HL-60/S4 (cell line): Measurements from ENCODE around the gene KIF26B.
"Not testable (repeated sequence)": the region's sequence is repeated elsewhere in the genome, so short reads cannot be mapped to it uniquely, and the experiment has no call there.

Experiments used
- in situ Hi-C: fragments of 300-500 bp; cut with MboI; formaldehyde crosslinking; loops from 2 replicates; pipeline ENCODE4 v1.14.3; 2022; ENCODE audit warnings: low sequenced_read_pairs

KIF26B gene

DNA sequence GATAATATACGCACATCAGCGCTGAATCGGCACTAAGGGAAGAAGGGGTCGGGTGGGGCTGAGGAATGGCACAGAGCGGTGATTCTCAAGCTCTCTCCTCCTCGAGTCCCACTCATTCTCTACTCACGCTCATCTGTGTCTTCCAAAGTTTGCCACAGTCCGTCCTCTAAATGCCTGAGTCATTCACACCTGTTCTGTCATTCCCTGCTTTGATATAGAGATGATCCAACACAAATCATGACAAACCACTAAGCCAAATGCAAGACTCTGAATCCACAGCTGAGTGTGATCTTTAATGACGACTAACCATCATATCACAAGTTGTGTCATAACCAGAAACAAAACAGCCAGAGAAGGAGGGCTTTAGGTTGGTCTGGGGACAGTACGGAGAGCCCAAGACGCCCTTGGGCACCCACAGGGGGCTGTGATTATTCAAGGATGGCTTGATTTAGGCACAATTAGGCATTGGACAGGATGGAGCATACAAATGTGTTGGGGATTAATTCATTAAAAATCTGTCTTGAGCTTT, 501.5 kb downstream of the KIF26B start:
- in situ Hi-C loops: no loop called here

DNA sequence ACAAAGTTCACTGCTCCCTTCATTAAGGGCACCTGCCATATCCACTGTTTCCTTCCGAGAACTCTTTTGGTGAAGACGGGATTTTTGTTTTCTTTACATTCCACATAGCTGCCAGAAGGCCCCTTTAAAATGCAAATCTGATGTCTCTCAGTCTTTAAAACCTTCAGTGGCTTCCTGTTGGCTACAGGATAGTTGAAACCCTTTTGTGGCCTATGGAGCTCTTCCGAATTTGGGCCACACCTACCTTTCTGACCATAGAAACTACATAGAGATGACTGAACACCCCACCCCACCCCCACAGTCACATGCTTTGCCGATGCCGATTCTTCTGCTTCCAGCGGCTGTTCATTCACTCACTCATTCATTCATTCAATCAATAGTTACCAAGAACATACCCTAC, 502.6 kb downstream of the KIF26B start:
- in situ Hi-C loops: no loop called here

DNA sequence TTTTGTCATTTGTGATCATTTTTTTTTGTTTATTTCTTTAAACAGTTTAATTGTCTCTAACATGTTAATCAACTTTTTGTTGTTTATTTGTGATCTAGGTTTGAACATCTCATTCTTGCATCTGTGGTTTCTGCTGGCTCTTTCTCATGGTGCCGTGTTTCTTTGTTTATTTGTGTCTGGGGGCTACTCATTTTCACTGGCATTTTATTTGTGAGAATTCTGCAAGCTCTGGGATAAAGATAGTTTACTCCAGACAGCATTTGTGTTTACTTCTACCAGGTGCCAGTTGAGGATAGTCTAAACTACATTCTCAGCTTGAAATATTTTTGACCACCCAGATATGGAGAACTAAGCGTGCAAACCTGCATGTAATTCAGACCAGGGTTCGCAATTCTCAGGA, 508.6 kb downstream of the KIF26B start:
- in situ Hi-C loops: no loop called here

GRCh38 chr1:245663841-245664240, 509.1 kb downstream of the KIF26B start:
- in situ Hi-C loops: no loop called here

DNA sequence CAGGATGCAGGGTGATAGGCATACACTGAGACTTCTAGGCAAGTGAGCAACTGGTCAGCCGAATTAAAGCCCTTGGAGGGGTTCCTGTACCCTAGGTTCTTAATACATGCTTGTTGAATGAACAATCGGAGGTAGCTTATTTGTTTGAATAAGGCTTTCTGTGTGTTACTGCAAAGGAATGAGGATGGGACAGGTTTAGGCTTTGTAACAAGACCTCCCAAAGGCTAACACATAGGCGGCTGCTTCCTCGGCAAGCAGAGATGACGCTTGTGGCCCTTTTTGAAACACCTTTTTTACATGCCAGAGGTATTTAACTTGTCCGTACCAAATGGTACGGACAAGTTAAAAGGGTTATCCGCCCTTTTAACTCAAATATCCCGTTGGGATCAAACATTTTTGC, 511.6 kb downstream of the KIF26B start:
- in situ Hi-C loops: no loop called here

DNA sequence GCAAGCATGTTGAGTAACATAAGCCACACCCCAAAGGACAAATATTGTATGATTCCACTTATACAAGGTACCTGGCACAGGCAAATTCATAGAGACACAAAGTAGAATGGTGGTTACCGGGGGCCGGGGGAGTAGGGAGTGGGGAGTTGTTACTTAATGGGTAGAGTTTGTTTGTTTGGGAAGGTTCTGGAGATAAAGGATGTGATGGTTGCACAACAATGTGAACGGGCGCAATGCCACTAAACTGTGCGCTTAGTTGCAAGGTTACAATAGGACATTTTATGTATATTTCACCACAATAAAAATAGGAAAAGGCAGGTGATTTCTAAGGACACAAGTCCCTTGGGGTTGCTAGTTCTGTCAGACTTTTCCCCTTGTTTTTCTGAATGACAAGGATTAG, 516.6 kb downstream of the KIF26B start:
- in situ Hi-C loops: no loop called here

DNA sequence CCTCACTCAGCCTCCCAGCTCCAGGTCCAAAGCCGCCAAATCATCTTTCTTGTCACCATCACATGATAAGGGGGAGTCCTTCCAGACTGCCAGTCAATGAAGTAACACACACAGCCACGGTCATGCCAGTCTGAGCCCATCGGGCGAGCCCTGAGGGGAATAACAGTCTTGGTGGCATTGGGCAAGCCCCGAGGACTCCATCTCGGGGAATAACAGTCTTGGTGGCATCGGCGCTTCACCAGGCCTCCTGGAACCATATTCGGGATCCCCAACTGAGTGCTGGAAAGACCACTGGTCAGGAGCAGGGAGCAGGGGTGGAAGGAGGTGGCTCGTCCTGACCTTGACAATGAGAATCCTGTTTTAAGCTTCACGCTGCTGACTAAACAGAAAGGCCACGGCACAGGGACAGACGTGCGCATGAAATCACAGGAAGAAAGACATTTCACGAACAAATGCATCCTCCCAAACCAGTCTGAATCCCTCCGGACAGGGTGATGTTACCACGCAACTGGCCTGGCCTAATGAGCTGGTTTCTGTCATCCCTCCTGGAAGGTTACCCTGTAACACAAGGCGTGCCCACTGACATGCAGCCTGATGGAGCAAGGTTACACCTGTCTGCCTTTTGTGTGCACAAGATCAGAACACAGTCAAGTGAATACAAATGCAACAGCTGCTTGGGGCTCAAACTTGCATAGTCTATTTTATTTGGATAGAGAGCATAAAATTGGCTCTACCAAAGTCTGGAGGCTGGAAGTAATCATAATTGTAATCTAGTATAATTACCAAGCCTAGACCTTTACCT, 517.4 kb downstream of the KIF26B start:
- in situ Hi-C loops: no loop called here

- in situ Hi-C loops: not testable (repeated sequence)
These were observed 518.3 kb downstream of the KIF26B start for GRCh38 chr1:245672836-245673656.

DNA sequence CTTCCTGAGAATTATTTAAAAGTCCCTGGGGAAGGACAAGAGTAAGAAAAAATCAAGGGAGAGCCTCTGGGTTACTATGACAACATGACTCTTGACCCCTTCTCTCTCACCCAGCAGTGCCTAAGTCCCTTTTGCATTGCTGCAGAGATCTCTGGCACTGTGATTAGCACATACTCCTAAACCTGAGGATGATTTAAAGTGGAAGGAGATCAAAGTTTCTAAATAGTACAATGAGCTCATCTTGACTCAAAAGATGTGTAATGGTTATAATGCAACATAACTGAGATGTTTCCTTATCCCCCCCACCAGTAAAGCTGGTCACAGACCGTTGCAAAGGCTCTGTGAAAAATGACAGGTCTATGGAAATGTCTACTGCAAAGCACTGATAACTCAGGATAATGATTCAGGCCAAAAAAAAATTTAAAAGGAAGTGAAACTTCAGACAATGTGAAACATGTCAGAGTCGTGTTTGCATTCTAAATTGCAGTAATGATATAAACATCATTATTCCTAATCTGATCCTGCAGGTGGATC, 519.2 kb downstream of the KIF26B start:
- in situ Hi-C loops: no loop called here

- in situ Hi-C loops: no loop called here
These were observed 522.9 kb downstream of the KIF26B start for GRCh38 chr1:245677461-245678240.

DNA sequence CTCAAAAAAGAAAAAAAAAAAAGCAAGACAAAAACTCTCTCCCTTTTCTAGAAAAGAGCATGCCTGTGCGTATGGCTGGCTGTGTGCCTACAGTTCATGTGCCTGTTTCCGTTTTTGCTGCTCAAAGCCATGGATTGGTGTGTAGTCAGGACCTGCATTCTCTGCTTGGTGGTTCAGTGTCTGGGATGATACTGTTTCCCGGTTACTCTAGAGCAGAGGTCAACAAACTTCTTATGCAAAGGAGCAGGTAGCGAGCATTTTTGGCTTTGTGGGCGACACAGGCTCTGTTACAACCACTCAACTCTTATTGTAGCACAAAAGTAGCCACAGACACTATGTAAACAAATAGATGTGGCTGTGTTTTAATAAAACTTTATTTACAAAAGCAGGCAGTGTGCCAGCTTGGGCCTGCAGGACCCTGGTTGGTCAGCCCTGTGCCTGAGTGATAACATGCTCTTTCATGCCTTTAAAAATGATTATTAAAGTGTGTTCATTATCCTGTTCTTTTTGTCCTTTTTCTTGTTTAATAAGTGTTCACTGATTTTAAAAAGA, 524.2 kb downstream of the KIF26B start:
- in situ Hi-C loops: no loop called here

DNA sequence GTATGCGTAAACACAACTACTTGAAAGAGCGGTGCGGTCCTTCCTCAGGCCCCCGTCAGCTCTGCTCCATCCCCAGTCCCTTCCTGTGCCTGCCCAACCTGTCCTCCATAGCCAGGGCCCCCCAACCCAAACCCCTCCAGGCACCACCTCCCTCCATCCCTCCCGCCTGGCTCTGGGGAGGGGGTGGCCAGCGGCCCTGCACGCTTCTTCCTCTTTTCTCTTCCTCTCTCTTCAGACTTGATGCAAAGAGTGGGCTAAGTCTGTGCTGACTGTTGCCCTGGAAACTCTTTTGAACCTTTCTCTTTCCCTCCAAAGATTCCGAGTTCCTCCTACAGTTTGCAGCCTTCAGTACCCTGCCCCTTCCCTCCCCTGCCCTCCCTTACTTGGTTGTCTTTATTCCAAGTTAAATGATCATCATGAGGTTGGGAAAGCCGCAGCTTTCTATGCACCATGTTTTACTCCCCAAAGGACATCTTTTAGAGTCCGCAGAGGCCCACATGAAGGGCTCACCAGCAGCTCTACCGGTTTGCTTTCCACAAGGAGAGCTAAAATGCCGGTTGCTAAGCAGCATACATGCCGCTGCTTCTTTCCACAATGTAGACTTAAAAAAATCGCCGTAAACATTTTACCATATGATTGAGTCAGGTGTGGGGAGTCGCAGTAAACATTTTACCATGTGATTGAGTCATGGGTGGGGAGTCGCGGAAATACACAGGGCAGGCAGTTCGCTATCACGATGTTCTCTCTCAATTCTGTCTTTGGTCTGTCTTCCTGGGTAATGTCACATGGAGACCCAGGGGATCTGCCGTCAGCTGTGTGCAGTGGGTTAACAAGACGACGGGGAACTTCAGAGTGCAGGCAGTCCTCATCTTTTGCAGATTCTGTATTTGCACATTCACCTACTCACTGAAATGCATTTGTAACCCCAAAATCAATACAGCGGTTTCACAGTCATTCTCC, 525.3 kb downstream of the KIF26B start:
- in situ Hi-C loops: no loop called here

DNA sequence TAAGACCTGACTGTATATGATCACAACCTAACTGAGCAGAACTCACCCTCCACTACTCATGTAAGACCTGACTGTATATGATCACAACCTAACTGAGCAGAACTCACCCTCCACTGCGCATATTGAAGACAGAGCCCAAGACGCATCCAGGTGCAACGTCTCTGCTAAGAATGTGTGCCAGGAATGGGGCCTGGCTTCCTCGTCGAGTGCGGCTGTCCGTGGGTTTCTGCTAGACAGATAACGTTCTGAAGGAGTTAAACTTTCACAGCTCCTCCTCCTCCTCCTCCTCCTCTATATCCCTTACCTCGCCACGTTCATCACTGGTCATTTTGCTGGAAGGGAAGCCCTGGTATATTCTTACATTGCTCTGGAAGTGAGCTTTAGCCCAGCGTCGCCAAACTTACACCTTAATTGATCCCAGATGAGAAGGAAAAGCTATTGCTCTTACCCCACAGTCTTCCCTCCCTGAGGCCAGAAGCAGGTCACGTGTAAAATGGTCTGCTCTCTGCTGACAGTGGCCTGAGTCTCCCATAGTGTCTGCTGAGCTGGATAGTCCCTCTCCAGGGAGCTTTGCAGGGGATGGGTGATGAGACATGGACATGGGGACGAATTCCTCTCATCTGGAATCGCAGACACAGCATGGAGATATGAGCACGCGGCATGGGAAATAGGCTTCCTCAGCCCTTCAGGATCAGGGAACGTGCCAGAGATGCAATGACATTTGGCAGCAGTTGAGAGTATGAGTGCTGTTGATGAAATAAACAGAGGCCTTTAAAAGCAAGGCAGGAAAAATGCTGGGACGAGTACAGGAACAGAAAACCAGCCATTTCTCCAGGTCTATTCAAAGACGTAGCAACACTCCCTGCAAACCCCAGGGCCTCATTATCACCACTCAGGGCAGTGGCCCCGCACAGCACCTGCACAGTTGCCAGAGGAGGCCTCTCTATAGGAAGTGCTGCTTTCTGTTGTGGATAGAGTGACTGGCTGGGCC, 528.1 kb downstream of the KIF26B start:
- in situ Hi-C loops: no loop called here

- in situ Hi-C loops: no loop called here
These were observed 528.9 kb downstream of the KIF26B start for GRCh38 chr1:245683676-245684075.

- in situ Hi-C loops: no loop called here
These were observed 529.4 kb downstream of the KIF26B start for GRCh38 chr1:245684166-245684565.

DNA sequence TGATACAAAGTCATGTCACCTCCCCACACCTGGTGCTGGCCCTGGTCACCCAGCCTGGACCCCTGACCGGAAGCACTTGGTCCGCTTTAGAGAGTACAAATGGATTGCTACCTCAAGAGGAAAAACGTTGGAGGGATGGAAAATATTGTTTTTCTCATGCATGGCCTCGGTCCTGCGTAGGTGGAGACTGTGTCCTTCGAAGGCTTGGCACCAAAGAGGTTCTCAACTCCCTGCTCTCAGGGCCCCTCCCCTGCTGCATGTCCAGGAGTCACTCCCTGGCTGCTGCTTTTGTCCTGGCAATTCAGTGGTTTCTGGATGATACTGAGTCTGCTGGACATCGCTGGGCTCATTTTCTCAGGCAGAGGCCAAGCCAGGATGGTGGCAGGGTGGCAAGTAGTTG, 529.8 kb downstream of the KIF26B start:
- in situ Hi-C loops: no loop called here

GRCh38 chr1:245685111-245685810, 530.5 kb downstream of the KIF26B start:
- in situ Hi-C loops: no loop called here

DNA sequence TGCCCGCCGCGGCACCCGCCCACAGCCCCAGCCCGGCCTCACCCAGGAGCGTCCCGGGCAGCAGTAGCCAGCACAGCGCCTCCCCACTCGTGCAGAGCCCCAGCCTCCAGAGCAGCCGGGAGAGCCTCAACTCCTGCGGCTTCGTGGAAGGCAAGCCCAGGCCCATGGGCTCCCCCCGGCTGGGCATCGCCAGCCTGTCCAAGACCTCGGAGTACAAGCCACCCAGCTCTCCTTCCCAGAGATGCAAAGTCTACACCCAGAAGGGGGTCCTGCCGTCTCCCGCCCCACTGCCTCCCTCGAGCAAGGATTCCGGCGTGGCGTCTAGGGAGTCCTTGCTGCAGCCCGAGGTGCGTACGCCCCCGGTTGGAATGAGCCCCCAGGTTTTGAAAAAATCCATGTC, 531.2 kb downstream of the KIF26B start:
- in situ Hi-C loops: no loop called here
